GM10266 (cell line): ENCODE data around the gene CEP135.

ENCODE experiments used
- DNase-seq: peaks from one replicate; pipeline ENCODE4 v3.0.0; 2012; ENCODE audit errors: extremely low spot score
- CTCF ChIP-seq: IDR thresholded peaks from 2 replicates; pipeline ENCODE4 v1.5.1; 2012; ENCODE audit warnings: mild to moderate bottlenecking, low read depth; ENCODE audit not compliant: control insufficient read depth, insufficient read depth; ENCODE audit errors: missing control alignments

Gene CEP135

GRCh38 chr4:55948726-55949481 is at the start of gene CEP135:
CEP135 (plus strand) TSS chr4:55948945; CDS start chr4:55952131, 3,186 bp downstream.
- DNase-seq = peak; percentile 91
- peak; percentile 94 for TF ChIP-seq CTCF

GRCh38 chr4:55902677-55903076 is 46.1 kb upstream of the CEP135 start:
- TF ChIP-seq CTCF = no peak
- no peak for DNase-seq

GRCh38 chr4:55903577-55903976 is 45.2 kb upstream of the CEP135 start:
- TF ChIP-seq CTCF = no peak
- no peak for DNase-seq

GRCh38 chr4:55904576-55904975 is 44.2 kb upstream of the CEP135 start:
- no peak for TF ChIP-seq CTCF
- DNase-seq = no peak

- no peak for DNase-seq
Observed at GRCh38 chr4:55906323-55906722, 42.4 kb upstream of the CEP135 start.

GRCh38 chr4:55906989-55907388 is 41.8 kb upstream of the CEP135 start:
- TF ChIP-seq CTCF = no peak
- DNase-seq = no peak

More at GRCh38 chr4:55906323-55906722, 42.4 kb upstream of the CEP135 start:
- no peak for TF ChIP-seq CTCF

GRCh38 chr4:55907469-55907868 is 41.3 kb upstream of the CEP135 start:
- TF ChIP-seq CTCF = no peak
- no peak for DNase-seq
